ENCODE results near the gene SLC2A9.

Gene SLC2A9

GRCh38 chr4:10020871-10021652 lies at the start of gene SLC2A9:
Gene SLC2A9 (minus strand): TSS chr4:10021497. CDS start chr4:10021429, 68 bp downstream.
- no peak for DNase-seq

DNA sequence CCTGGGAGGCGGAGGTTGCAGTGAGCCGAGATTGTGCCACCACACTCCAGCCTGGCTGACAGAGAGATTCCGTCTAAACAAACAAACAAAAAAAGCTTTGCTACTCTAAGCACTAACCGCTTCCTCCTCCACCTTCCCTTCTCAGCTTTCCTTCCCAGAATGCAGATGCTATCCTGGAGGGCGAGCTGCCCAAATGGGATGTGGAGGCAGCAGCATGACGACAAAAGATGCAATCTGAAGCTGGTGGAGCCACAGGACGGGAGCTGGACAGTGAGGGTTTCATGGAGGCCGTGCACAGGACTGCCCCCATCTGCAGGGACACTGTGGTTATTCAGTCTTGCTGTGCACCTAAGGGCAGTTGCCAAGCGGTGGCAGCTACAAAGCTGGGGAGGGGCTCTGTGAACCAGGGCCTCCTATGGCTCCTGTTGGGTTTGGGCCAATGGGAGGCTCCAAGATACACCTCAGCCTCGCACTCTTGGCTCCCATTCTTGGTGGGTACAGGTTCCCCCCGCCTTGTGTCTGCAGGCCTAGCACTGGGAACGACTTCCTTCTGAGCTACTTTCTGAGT lies 47.9 kb upstream of the SLC2A9 start:
- no peak for DNase-seq

- DNase-seq: no peak
Observed at GRCh38 chr4:10066670-10067651, 45.7 kb upstream of the SLC2A9 start.

DNA sequence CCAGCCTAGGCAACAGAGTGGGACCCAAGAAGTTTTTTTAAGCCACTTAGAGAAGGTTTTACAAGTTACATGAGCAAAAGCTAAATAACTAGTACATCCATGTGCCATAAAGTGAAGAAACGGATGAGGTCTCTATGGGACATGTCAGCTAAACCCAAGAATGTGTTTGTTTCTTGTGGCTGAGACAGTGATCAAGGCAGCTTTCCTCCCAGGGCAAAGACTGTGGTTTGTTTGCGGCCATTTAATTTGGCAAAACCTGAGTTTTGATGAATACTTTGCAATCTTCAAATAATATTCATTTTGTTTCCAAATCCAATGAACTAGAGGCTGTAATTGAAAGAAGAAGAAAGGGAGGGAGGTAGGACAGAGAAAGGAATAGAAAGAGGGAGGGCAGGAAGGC lies 44.9 kb upstream of the SLC2A9 start:
- DNase-seq: no peak

- DNase-seq: no peak
Observed at GRCh38 chr4:10063544-10064300, 42.4 kb upstream of the SLC2A9 start.

- DNase-seq: no peak
Observed at GRCh38 chr4:10061650-10062415, 40.5 kb upstream of the SLC2A9 start.

- no peak for DNase-seq
Observed at GRCh38 chr4:10058371-10058770, 37.1 kb upstream of the SLC2A9 start.

DNA sequence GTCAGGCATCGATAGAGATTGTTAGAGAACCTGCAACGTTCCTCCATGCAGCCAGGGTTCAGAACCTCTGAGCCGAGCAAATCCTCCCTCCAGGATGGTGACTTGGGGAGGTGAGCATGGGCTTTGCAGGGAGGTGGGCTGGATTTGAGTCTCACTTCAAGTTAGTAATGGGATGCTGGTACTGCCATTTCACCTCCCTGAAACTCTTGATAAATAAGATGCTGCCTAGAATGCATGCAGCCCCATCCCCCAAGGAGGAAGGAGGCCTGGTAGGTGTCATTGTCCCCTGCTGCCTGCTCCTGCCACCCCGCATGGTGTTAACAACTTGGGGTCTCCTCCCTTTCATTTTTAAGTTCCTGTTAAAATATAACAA lies 35.7 kb upstream of the SLC2A9 start:
- DNase-seq: no peak

DNA sequence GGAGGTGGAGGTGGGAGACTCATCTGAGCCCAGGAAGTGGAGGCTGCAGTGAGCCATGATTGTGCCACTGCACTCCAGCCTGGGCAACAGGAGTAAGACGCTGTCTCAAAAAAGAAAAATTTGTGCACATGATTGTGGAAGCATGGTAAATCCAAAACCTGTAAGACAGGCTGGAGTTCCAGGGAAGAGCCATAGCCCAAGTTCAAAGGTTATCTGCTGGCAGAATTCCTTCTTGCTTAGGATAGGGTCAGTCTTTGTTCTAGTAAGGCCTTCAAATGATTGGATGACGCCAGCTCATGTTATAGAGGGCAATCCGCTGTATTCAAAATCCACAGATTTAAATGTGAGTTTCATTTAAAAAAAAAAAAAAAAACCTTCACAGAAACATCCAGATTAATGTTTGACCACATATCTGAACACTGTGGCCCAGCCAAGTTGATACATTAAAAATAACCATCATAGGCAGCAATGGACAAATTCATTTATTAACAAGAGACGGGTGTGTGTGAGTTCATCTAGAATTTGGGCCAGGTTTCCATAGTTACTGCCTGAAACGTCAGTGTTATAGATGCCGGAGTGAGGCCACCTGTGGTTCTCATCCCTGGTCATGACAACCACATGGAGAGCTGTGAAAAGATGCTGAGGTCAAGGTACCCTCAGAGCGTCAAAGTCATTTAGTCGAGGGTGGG lies 35.2 kb upstream of the SLC2A9 start:
- DNase-seq: no peak

- DNase-seq: no peak
Observed at GRCh38 chr4:10055871-10056270, 34.6 kb upstream of the SLC2A9 start.

DNA sequence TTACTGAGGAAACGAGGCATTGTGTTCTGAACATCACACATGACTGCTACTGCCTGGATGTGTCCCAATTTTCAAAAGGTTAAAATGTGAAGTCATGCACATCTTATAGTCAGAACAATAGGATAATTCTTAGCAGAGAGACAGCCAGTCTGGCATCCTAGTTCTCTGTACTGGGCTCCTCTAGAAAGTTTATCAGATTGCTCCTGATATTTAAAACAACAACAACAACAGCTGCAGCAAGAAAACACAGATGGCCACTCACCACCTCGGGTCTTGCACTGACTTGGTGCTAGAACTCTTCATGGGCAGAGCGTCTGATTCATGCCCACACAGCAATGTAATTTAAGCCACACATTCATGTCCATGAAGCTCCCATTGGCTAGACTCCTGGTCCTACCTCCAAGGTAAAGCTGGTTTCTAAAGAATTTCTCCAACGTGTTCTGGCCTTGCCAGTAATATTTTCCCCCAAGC lies 33.3 kb upstream of the SLC2A9 start:
- no peak for DNase-seq

GRCh38 chr4:10053635-10054453 lies 32.5 kb upstream of the SLC2A9 start:
- DNase-seq: no peak

DNA sequence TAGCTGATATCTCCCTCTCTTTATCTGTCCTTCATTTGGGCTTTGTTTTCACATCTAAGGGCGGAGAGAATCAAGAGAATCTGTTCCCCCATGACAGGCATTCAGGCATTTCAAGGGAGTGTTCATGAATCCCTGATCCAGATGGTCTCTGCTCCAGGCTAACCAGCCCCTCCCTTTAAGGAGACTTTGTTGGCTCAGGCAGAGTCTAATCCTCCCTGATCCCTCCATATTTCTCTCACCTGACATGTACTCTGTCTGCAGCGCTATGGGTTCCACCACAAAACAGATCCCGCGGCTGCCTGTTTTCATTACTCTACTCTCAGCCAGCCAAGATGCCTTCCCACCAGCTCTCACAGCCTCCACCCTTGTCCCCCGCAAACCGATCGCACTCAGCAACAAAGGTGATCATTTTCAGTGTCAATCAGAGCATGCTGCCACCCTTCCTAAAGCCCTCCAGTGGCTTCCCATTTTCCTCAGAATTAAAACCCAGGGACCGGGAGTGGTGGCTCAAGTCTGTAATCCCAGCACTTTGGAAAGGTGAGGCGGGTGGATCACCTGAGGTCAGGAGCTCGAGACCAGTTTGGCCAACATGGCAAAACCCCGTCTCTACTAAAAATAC lies 30.3 kb upstream of the SLC2A9 start:
- no peak for DNase-seq

- DNase-seq: no peak
Observed at GRCh38 chr4:10050721-10051120, 29.4 kb upstream of the SLC2A9 start.

GRCh38 chr4:10050261-10050661 lies 29.0 kb upstream of the SLC2A9 start:
- no peak for DNase-seq

DNA sequence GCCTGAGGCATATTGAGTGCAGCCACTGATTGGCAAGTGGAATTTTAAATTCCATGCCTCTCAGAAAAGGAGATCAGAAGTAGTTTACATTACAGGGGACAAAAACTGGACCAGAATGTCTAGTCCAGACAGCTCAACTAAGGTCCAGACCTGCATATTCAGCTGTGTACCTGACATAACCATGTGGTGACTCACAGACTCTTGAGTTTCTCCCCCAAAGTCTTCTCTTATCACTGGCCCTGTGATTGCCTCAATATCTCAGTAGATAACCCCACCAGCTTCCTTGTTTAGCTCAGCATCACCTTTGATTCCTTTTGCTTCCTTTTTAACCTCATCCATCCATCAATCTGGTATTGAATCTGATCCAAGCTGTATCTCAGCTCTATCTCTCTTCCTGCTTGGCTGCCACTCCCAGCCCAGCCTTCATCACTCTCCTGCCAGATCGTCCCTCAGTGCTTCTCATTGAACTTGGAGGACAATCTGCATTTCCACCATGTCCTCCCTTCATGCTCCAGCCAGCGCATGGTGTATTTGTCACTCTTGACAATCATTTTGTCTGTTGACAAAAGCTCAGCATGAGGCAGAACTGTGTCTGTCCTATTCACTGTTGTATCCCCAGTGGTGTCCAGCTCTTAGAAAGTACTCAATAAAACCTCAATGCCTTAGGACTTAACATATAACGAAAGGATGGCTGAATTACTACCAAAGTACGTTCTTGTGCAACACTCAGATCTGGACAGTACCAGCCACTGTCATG lies 27.8 kb upstream of the SLC2A9 start:
- no peak for DNase-seq

DNA sequence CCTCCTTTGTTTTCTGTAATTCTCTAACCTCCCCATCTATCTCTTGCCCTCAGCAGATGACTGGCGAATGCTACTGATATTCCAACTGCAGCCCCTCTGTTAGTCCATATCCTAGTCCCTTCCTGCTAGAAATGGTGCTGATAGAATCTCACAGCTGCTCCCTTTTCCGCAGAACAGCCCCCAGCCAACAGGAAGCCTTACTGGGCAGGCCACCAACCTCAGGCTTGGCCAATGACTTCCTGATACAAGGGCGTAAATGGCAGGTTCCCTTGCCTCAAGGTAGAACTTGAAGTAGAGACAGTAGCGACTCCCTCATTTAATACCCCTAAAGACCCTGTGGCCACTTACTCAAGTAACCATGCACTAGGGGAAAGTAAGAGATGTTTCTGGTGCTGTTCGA lies 26.7 kb upstream of the SLC2A9 start:
- no peak for DNase-seq

DNA sequence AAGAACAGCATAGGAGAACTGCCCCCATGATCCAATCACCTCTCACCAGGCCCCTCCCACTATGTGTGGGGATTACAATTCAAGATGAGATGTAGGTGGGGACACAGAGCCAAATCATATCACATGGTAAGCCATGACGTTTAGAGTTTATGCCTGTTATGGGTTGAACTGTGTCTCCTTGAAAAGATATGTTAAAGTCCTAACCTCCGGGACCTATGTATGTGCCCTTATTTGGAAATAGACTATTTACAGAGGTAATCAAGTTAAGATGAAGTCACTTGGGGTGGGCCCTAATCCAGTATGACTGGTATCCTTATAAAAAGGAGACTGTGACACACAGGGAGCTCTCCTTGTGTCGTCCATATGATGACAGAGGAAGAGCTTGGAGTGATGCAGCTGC lies 25.2 kb upstream of the SLC2A9 start:
- no peak for DNase-seq

- DNase-seq: no peak
Observed at GRCh38 chr4:10045481-10045880, 24.2 kb upstream of the SLC2A9 start.

Data from activated CD4-positive, alpha-beta T cell treated with anti-CD3 and anti-CD28 coated beads, Interleukin-2, amount 50 U/mL, for 4 hours (primary cell).